Fibroblast of villous mesenchyme (primary cell): ENCODE results near the gene SLC43A2. TPM values are rescaled to one million over a fixed set of nuclear protein-coding genes. Genes with fewer than 3 reads are reported as not detected.

Experiments used
- DNase-seq: peaks from one replicate; pipeline ENCODE4 v3.0.0-alpha.2; 2010; ENCODE audit warnings: low read depth
- H3K4me3 ChIP-seq: 2 replicates; pipeline ENCODE4 v1.5.1; 2011; ENCODE audit warnings: low read depth, mild to moderate bottlenecking, low read length
- total RNA-seq: library from RNA; depleted of rRNA; stranded (reverse); fragments of >200 nt; gene quantifications from 2 replicates; pipeline ENCODE4 v1.2.3, GENCODE V29; 2012
- TF ChIP-seq, protein P1 (sequence below): IDR thresholded peaks from 2 replicates; pipeline ENCODE4 v1.5.1; 2012; ENCODE audit warnings: low read depth, mild to moderate bottlenecking, low read length; ENCODE audit not compliant: insufficient read depth

The SLC43A2 gene
- total RNA-seq, 1 donor, result 8.6 TPM

- no peak overlapping the region for H3K4me3 ChIP-seq
- TF ChIP-seq, protein P1, sequence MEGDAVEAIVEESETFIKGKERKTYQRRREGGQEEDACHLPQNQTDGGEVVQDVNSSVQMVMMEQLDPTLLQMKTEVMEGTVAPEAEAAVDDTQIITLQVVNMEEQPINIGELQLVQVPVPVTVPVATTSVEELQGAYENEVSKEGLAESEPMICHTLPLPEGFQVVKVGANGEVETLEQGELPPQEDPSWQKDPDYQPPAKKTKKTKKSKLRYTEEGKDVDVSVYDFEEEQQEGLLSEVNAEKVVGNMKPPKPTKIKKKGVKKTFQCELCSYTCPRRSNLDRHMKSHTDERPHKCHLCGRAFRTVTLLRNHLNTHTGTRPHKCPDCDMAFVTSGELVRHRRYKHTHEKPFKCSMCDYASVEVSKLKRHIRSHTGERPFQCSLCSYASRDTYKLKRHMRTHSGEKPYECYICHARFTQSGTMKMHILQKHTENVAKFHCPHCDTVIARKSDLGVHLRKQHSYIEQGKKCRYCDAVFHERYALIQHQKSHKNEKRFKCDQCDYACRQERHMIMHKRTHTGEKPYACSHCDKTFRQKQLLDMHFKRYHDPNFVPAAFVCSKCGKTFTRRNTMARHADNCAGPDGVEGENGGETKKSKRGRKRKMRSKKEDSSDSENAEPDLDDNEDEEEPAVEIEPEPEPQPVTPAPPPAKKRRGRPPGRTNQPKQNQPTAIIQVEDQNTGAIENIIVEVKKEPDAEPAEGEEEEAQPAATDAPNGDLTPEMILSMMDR, result no peak
- DNase-seq, result no peak
These were observed 35.6 kb downstream of the SLC43A2 start for GRCh38 chr17:1592751-1593629.

- DNase-seq, result no peak
- no peak overlapping the region for H3K4me3 ChIP-seq
- TF ChIP-seq, protein P1, result no peak
These were observed 37.1 kb downstream of the SLC43A2 start for GRCh38 chr17:1591474-1592090.

- H3K4me3 ChIP-seq, result no peak overlapping the region
- no peak for DNase-seq
- TF ChIP-seq, protein P1, result no peak
These were observed 37.7 kb downstream of the SLC43A2 start for GRCh38 chr17:1590747-1591473.

DNA sequence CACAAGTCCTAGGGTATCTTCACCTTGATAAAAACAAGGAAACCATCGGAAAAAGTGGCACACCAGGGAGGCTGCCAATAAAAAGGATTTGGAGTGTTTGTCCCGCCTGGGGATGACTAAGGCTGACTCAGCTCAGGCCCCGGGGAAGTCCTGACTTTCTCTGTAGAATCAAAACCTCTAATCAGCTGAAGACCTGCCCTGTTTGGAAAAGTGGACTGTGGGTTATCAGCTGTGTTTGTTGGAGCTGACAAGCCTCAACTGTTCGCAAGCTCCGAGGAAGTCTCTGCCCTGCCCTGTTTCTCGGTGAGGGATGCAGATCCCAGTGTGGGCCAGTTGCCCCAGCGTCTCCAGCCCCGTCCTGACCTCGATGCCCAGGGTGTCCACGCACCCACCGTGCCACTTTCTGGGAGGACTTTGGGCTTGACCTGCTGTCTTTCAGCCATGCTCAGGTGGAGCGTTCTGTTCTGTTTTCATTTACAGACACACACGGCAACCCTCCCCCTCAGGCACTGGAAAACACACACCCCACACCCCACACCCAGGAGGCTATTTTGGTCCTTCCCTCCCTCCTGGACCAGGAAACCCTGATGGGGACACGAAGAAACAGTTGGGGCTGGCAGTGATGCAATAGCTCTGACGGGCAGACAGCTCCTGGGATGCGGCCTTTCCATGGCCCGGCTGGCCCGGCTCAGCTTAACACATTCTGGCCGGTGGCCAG, 38.4 kb downstream of the SLC43A2 start:
- TF ChIP-seq, protein P1, result no peak
- peak; percentile 94 for DNase-seq
- H3K4me3 ChIP-seq, result peak overlapping the region; percentile 18

DNA sequence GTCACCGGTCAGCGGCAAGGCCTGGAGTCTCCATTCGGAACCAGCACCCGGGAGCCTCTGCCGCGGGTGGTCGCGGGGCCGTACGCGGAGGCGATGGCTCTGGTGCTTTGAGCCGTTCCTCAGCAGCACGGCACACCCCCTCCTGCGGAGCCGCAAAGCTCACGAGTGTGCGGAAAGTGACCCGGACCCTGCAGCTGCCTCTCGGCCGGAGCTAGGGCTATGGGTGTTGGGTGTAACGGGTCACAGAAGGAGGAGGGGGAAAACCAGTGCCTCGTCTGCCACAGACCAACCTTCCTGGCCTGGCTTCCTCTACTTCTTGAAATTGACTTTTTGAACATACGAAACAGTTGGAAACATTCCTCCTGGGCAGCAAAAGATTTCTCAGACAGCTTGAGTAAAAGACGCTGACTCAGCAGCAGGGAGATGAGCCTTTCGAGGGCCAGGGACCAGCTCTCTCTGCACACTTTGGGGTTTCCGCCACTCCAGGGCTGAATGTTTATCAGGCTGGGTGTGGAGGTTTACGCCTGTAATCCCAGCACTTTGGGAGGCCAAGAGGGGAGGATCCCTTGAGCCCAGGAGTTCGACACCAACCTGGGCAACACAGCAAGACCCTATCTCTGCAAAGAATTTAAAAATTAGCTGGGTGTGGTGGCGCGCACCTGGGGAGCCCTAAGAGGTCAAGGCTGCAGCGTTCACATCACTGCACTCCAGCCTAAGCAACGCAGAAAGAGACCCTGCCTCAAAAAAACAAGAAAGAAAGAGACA, 39.6 kb downstream of the SLC43A2 start:
- TF ChIP-seq, protein P1, result no peak
- H3K4me3 ChIP-seq, result no peak overlapping the region
- peak; percentile 83 for DNase-seq

GRCh38 chr17:1584167-1584566, 44.5 kb downstream of the SLC43A2 start:
- no peak overlapping the region for H3K4me3 ChIP-seq
- TF ChIP-seq, protein P1, result no peak
- DNase-seq, result no peak
